Memory B cell (primary cell): ENCODE results near the gene SRP68.

ENCODE experiments used
- ATAC-seq: fragments of 150-1000 bp; cut with Tn5 transposase; 2 replicates; pipeline ENCODE4 v1.10.0; 2021; ENCODE audit warnings: low read depth, mild to moderate bottlenecking, moderate library complexity
- DNase-seq, 2 donors: peaks; one replicate each; pipeline ENCODE4 v3.0.0; 2022; ENCODE audit warnings: low spot score in 2 of 2
- H3K27ac Mint-ChIP-seq: one replicate; pipeline ENCODE4 v1.8.0; 2022; ENCODE audit warnings: mild to moderate bottlenecking, moderate library complexity, mixed read lengths
- H3K27me3 Mint-ChIP-seq: one replicate; pipeline ENCODE4 v1.8.0; 2022; ENCODE audit warnings: mixed read lengths
- H3K36me3 Mint-ChIP-seq: one replicate; pipeline ENCODE4 v1.8.0; 2022; ENCODE audit warnings: mild to moderate bottlenecking, mixed read lengths
- H3K4me1 Mint-ChIP-seq: one replicate; pipeline ENCODE4 v1.8.0; 2022; ENCODE audit warnings: mixed read lengths
- H3K4me3 Mint-ChIP-seq: one replicate; pipeline ENCODE4 v1.8.0; 2022; ENCODE audit warnings: mild to moderate bottlenecking, moderate library complexity, mixed read lengths
- H3K9me3 Mint-ChIP-seq: one replicate; pipeline ENCODE4 v1.8.0; 2022; ENCODE audit warnings: mixed read lengths

SRP68 gene

DNA sequence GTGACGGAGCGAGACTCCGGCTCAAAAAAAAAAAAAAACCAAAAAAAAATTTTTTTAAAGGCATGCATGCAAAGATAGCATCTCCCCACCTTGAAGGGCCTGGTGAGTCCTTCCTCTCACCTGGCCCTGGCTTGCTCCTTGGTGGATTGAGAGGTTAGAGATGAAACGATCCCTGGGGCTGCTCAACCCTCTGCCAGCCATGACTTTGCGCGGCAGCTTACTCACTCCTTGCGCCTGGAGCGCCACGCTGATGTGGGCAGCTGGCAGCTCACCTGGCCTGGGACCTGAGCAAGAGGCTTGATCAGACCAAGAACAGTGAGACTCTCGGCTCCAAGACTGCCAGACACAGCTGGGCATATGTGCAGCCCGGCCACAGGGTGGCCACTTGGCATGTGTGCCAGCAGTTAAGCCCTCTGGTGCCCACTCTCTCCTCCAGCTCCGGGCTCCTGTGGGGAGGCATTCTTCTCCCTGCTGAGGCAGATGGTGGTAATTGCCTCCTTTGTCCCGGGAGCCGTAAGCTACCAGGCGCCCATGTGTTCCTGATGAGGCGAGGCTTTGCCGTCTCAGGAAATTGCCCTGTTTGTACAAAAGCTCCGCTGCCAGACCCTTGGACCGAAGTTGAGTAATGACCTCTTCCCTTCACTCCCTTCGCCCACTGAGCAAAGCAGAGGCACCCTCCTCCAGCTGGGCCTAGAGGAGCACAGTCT, 40.1 kb downstream of the SRP68 start:
- DNase-seq: no peak
- Mint-ChIP-seq H3K4me3 (no peak overlapping the region), H3K9me3 (no peaks in the 10 kb centered on the region), H3K4me1 (peaks cover 7% of the 10 kb centered on the region), H3K36me3 (no peaks in the 10 kb centered on the region), H3K27me3 (peaks cover 2% of the 10 kb centered on the region), H3K27ac (no peak overlapping the region)
- no peak for ATAC-seq

- DNase-seq (no peak), ATAC-seq (no peak)
- Mint-ChIP-seq H3K36me3 (no peaks in the 10 kb centered on the region), H3K9me3 (no peaks in the 10 kb centered on the region), H3K4me3 (no peak within 1 kb of the TSS), H3K4me1 (peaks cover 9% of the 10 kb centered on the region), H3K27ac (no peak within 1 kb of the TSS), H3K27me3 (peaks cover 6% of the 10 kb centered on the region)
These were observed 45.0 kb downstream of the SRP68 start, which contains the start of gene EVPL for GRCh38 chr17:76027159-76027839. EVPL (minus strand) TSS chr17:76027306; CDS start chr17:76027198, 108 bp downstream.

GRCh38 chr17:76026714-76027158, 45.6 kb downstream of the SRP68 start:
- Mint-ChIP-seq H3K4me1 (peaks cover 9% of the 10 kb centered on the region), H3K27me3 (peaks cover 6% of the 10 kb centered on the region), H3K36me3 (no peaks in the 10 kb centered on the region), H3K4me3 (no peak overlapping the region), H3K9me3 (no peaks in the 10 kb centered on the region), H3K27ac (no peak overlapping the region)
- ATAC-seq: no peak
- no peak for DNase-seq

DNA sequence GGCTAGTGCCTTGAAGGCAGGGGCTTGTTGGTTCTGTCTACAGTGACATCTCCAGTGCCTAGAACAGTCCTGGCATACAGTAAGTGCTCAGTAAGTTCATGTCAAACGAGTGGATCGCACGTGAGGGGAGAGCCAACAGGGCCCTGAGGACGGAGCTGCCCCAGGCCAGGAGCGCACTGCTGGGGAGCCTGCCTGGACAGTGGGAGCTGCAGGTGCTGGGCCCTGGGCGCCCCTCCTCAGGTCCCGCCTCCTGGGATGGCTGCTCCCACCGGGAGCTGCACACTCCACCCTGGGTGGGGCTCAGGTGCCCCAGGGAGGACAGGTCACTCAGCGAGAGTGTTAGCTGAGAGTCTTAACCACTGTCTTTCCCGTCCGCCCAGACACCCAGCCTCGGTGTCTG, 47.0 kb downstream of the SRP68 start:
- no peak for DNase-seq
- Mint-ChIP-seq H3K4me3 (no peak overlapping the region), H3K36me3 (no peaks in the 10 kb centered on the region), H3K27ac (no peak overlapping the region), H3K4me1 (peaks cover 9% of the 10 kb centered on the region), H3K9me3 (no peaks in the 10 kb centered on the region), H3K27me3 (peaks cover 6% of the 10 kb centered on the region)
- no peak for ATAC-seq

DNA sequence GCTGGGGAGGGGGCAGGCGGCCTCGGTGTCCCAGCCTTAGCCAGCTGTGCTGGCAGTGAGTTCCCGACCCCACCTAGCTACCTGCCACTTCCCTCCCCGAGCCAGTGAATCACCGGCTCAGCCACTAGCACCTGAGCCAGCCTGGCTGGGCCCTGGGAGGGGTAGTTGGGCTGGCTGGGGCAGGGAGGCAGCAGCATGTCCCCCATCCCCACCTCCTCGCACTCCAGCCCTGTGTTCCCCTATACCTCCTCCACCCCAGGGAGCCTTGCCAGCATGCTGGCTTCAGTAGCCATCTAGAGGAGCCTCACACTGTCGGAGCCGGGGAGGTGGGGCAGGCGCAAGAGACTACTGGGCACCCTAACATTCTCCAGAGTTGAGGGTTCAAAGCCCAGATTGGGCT, 48.0 kb downstream of the SRP68 start:
- DNase-seq (no peak), ATAC-seq (no peak)
- H3K27ac Mint-ChIP-seq: no peak overlapping the region
- H3K9me3 Mint-ChIP-seq: no peaks in the 10 kb centered on the region
- H3K27me3 Mint-ChIP-seq: peaks cover 6% of the 10 kb centered on the region
- no peak overlapping the region for H3K4me3 Mint-ChIP-seq
- no peaks in the 10 kb centered on the region for H3K36me3 Mint-ChIP-seq
- peaks cover 5% of the 10 kb centered on the region for H3K4me1 Mint-ChIP-seq

- no peak overlapping the region for H3K4me3 Mint-ChIP-seq
- no peaks in the 10 kb centered on the region for H3K36me3 Mint-ChIP-seq
- no peak for ATAC-seq
- H3K27me3 Mint-ChIP-seq: peaks cover 6% of the 10 kb centered on the region
- no peak for DNase-seq
- H3K4me1 Mint-ChIP-seq: peaks cover 3% of the 10 kb centered on the region
- no peaks in the 10 kb centered on the region for H3K9me3 Mint-ChIP-seq
- H3K27ac Mint-ChIP-seq: no peak overlapping the region
These were observed 48.4 kb downstream of the SRP68 start for GRCh38 chr17:76023900-76024237.

DNA sequence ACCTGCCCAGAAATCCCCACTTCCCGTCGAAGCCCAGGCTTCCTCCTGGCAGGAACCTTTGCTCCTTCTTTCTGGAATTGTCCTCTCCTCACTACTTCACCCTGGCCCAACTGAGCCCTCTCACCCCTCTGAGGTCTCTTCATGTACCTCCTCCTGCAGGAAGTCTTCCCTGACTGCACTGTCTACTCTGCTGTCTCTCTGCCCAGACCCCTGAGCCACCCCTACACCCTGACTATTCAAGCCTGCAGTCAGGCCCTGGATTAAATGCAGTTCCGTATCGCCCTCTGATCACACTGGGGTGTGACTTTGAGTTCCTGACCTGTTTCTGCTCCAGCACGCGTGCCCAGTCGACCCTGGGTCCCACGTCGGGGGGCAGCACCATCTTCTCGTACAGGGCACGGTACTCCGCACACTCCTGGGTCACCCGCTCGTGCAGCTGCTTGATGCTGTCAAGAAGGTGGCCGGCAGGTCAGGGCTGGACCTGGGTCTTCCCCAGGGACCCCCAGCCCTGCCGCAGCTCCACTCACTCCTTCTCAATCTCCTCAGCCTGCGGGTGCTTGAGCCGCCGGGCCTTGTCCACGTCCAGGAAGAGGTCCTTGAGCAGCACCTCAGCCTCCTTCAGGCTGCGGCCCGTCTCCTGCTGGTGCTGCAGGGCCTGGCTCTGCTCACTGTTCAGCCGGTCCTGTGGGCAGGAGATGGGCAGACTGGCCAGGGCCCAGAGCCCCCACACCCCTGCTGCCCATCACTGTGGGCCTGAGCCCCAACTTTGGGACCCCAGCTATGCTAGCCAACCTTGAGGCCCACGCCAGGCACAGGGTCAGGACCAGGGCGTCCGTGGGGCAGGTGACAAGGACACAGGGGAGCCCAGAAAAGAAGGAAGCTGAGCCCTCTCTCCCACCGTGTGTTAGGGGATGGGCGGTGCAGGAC, 49.1 kb downstream of the SRP68 start:
- no peak for DNase-seq
- Mint-ChIP-seq H3K27me3 (peaks cover 6% of the 10 kb centered on the region), H3K4me3 (no peak overlapping the region), H3K27ac (no peak overlapping the region), H3K4me1 (peaks cover 3% of the 10 kb centered on the region), H3K36me3 (no peaks in the 10 kb centered on the region), H3K9me3 (no peaks in the 10 kb centered on the region)
- no peak for ATAC-seq

DNA sequence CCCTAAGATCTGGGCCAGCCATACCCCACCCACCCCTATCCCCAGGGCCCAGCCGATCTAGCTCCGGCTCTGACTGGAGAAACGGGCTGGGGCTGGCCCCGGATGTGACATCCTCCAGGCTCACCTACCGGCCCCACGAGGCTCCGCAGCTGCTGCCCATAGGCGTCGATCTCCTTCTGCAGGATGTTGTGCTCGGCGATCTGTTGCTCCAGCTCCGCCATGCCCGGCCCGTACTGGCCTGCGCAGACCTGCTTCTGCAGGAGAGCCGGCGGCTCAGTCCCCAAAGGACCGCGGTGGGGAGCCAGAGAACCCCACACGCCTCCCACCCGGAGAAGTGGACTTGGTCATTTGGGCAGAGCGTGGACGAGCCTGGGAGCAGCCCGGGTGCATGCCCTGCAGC, 50.0 kb downstream of the SRP68 start:
- no peaks in the 10 kb centered on the region for H3K36me3 Mint-ChIP-seq
- ATAC-seq (no peak), DNase-seq (no peak)
- H3K27ac Mint-ChIP-seq: no peak overlapping the region
- H3K27me3 Mint-ChIP-seq: peaks cover 5% of the 10 kb centered on the region
- H3K4me1 Mint-ChIP-seq: peaks cover 3% of the 10 kb centered on the region
- H3K4me3 Mint-ChIP-seq: no peak overlapping the region
- H3K9me3 Mint-ChIP-seq: no peaks in the 10 kb centered on the region

DNA sequence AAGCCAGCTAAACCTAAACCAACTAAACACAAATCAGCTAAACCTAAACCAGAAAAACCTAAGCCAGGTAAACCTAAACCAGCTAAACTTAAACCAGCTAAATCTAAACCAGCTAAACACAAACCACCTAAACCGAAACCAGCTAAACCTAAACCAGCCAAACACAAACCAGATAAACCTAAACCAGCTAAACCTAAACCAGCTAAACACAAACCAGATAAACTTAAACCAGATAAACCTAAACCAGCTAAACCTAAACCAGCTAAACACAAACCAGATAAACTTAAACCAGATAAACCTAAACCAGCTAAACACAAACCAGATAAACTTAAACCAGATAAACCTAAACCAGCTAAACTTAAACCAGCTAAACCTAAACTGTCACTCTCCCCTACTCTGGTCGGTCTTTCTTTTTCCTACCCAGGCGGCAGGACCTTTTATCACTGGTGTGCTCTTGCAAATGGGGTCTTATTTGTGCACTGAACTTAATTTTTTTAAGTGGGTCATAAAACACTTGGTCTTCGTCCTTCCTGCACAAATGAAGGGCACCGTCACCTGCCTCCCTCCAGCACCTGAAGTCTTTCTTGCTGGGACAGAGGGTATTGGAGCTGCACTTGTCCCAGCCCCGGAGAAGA, 52.4 kb downstream of the SRP68 start:
- H3K4me1 Mint-ChIP-seq: peaks cover 3% of the 10 kb centered on the region
- H3K36me3 Mint-ChIP-seq: no peaks in the 10 kb centered on the region
- H3K4me3 Mint-ChIP-seq: no peak overlapping the region
- DNase-seq: no peak
- H3K27ac Mint-ChIP-seq: no peak overlapping the region
- no peaks in the 10 kb centered on the region for H3K9me3 Mint-ChIP-seq
- peaks cover 5% of the 10 kb centered on the region for H3K27me3 Mint-ChIP-seq
- no peak for ATAC-seq

- ATAC-seq (no peak), DNase-seq (no peak)
- Mint-ChIP-seq H3K9me3 (no peaks in the 10 kb centered on the region), H3K4me1 (peaks cover 5% of the 10 kb centered on the region), H3K27me3 (peaks cover 5% of the 10 kb centered on the region), H3K36me3 (no peaks in the 10 kb centered on the region), H3K4me3 (no peak overlapping the region), H3K27ac (no peak overlapping the region)
These were observed 53.5 kb downstream of the SRP68 start for GRCh38 chr17:76018801-76019200.

- ATAC-seq (no peak), DNase-seq (no peak)
- H3K27me3 Mint-ChIP-seq: peaks cover 5% of the 10 kb centered on the region
- H3K4me1 Mint-ChIP-seq: peaks cover 5% of the 10 kb centered on the region
- H3K9me3 Mint-ChIP-seq: no peaks in the 10 kb centered on the region
- no peaks in the 10 kb centered on the region for H3K36me3 Mint-ChIP-seq
- no peak overlapping the region for H3K27ac Mint-ChIP-seq
- no peak overlapping the region for H3K4me3 Mint-ChIP-seq
These were observed 54.0 kb downstream of the SRP68 start for GRCh38 chr17:76018340-76018680.

DNA sequence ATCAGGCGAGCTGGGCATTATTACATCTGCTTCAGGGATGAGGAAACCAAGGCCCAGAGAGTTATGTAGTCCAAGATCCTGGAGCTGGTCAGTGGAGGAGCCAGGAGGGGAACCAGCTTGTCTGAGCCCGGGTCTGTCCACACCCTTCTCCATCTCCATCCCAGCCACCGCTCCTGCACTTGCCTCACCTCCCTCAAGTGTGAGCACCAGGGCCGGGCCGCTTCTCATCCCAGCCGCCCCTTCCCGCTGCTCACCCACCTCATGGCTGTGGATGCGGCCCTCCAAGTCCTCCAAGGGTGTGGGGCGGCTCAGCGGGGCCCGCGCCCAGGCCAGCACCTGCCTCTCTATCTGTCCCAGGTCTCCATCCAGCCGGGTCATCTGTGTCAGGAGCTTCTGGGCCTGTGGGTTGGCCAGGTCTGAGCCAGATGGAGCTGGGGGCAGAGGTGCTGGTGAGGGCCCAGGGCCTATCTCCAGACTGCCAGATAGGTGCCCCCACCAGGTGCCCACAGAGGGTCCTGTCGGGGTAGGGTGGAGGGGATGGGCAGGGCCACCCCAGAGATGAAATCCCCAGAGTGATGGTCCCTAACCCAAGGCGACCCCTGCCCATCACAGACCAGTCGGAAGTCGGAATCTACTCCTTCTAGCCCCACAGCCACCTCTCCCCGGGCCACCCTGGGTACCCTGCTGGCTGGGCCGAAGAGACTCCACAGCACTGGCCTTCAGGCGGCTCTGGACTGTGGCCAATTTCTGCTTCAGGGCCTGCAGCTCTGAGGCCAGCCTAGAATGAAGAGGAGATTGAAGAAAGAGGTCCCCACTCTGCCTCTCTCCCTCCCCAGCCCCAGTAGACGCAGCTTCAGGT, 54.6 kb downstream of the SRP68 start:
- peaks cover 3% of the 10 kb centered on the region for H3K4me1 Mint-ChIP-seq
- H3K27ac Mint-ChIP-seq: no peak overlapping the region
- no peaks in the 10 kb centered on the region for H3K36me3 Mint-ChIP-seq
- no peak overlapping the region for H3K4me3 Mint-ChIP-seq
- H3K27me3 Mint-ChIP-seq: peaks cover 1% of the 10 kb centered on the region
- H3K9me3 Mint-ChIP-seq: no peaks in the 10 kb centered on the region
- DNase-seq (no peak), ATAC-seq (no peak)

GRCh38 chr17:76014925-76015261, 57.4 kb downstream of the SRP68 start:
- DNase-seq (no peak), ATAC-seq (no peak)
- Mint-ChIP-seq H3K4me1 (peaks cover 3% of the 10 kb centered on the region), H3K27ac (no peak overlapping the region), H3K36me3 (no peaks in the 10 kb centered on the region), H3K9me3 (no peaks in the 10 kb centered on the region), H3K27me3 (no peaks in the 10 kb centered on the region), H3K4me3 (no peak overlapping the region)
